Testis (tissue), 2 donors: ENCODE results near the gene SASS6.

Experiments used
- POLR2A ChIP-seq: fragments of 450-650 bp; IDR thresholded peaks from one replicate; pipeline ENCODE4 v1.6.1; 2017; ENCODE audit warnings: antibody characterized with exemption, mild to moderate bottlenecking, moderate library complexity
- TF ChIP-seq, protein P1 (sequence below), 3 experiments: fragments of 450-650 bp in 2 of 3; fragments of 200-600 bp in 1 of 3; sonication (generic) in 1 of 3; IDR thresholded peaks; one replicate each; pipeline ENCODE4 v1.5.1; 2016 to 2019; ENCODE audit warnings: antibody characterized with exemption in 3 of 3, mild to moderate bottlenecking in 2 of 3, moderate library complexity in 1 of 3

DNA sequence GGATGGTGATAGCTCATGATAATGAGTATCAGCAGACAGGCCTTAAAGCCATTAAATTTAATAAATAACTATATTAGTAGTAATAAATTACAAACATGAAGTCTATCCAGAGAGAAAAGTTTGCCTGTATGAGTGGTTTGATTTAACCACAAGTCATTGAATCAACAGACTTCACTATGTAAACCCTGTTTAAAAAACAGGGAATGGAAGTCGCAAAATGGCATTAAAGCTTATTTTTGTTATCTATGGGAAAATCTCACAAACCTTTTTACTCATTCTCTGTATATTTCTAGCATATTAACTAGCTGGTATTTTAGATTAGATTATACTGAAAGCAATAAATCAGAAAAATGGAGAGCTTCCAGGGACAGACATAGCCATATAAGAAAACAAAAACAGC lies 45.3 kb downstream of the SASS6 start:
- TF ChIP-seq POLR2A, result no peak
- TF ChIP-seq, protein P1, sequence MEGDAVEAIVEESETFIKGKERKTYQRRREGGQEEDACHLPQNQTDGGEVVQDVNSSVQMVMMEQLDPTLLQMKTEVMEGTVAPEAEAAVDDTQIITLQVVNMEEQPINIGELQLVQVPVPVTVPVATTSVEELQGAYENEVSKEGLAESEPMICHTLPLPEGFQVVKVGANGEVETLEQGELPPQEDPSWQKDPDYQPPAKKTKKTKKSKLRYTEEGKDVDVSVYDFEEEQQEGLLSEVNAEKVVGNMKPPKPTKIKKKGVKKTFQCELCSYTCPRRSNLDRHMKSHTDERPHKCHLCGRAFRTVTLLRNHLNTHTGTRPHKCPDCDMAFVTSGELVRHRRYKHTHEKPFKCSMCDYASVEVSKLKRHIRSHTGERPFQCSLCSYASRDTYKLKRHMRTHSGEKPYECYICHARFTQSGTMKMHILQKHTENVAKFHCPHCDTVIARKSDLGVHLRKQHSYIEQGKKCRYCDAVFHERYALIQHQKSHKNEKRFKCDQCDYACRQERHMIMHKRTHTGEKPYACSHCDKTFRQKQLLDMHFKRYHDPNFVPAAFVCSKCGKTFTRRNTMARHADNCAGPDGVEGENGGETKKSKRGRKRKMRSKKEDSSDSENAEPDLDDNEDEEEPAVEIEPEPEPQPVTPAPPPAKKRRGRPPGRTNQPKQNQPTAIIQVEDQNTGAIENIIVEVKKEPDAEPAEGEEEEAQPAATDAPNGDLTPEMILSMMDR (IDR thresholded peaks at IDR 0.05), result no peak
